Tibial nerve (tissue), 4 donors: ENCODE data around the gene RNU1-3. TPM values are rescaled to one million over a fixed set of nuclear protein-coding genes. Genes with fewer than 3 reads are reported as not detected.
"Not testable (repeated sequence)": the region's sequence is repeated elsewhere in the genome, so short reads cannot be mapped to it uniquely, and the experiment has no call there.

ENCODE experiments used
- DNase-seq, 2 donors: peaks; one replicate each; pipeline ENCODE4 v3.0.0-alpha.2; 2019; ENCODE audit warnings: low spot score in 2 of 2
- H3K27ac ChIP-seq, 4 donors: fragments of 200-600 bp; sonication (generic) in 3 of 4; one replicate each; pipeline ENCODE4 v1.5.1; 2017 to 2019; ENCODE audit warnings: mild to moderate bottlenecking in 1 of 4
- H3K27me3 ChIP-seq, 2 donors: fragments of 200-600 bp; sonication (generic) in 1 of 2; one replicate each; pipeline versions ENCODE4 v1.5.1 to v1.6.0; 2017 to 2019
- H3K36me3 ChIP-seq, 3 donors: fragments of 200-600 bp; sonication (generic); one replicate each; pipeline ENCODE4 v1.5.1; 2018 to 2019
- H3K4me1 ChIP-seq, 4 donors: fragments of 200-600 bp; sonication (generic) in 3 of 4; one replicate each; pipeline ENCODE4 v1.5.1; 2017 to 2019
- H3K4me3 ChIP-seq, 4 donors: fragments of 200-600 bp; sonication (generic) in 3 of 4; one replicate each; pipeline ENCODE4 v1.5.1; 2017 to 2019; ENCODE audit warnings: mild to moderate bottlenecking in 1 of 4, moderate library complexity in 1 of 4
- H3K9me3 ChIP-seq, 4 donors: fragments of 200-600 bp; sonication (generic) in 3 of 4; one replicate each; pipeline ENCODE4 v1.5.1; 2017 to 2019
- WGBS, 2 donors: methylation state at CpG; one replicate each; pipeline ENCODE4 v1.1.5; 2018; 5-methylcytosine and 5-hydroxymethylcytosine counted together
- total RNA-seq, 4 donors: library from RNA; depleted of rRNA; stranded (reverse); fragments of >200 nt; gene quantifications; one replicate each; pipeline ENCODE4 v1.1.0, GENCODE V29; 2016
- TF ChIP-seq, protein P1 (sequence below), 5 experiments: fragments of 200-600 bp in 3 of 5; fragments of 450-650 bp in 2 of 5; sonication (generic) in 3 of 5; IDR thresholded peaks; one replicate each; pipeline ENCODE4 v1.5.1; 2016 to 2019; ENCODE audit warnings: antibody characterized with exemption in 5 of 5, mild to moderate bottlenecking in 3 of 5, moderate library complexity in 2 of 5

Gene RNU1-3
- total RNA-seq, 4 donors from 2014 or later: under 0.01 TPM

DNA sequence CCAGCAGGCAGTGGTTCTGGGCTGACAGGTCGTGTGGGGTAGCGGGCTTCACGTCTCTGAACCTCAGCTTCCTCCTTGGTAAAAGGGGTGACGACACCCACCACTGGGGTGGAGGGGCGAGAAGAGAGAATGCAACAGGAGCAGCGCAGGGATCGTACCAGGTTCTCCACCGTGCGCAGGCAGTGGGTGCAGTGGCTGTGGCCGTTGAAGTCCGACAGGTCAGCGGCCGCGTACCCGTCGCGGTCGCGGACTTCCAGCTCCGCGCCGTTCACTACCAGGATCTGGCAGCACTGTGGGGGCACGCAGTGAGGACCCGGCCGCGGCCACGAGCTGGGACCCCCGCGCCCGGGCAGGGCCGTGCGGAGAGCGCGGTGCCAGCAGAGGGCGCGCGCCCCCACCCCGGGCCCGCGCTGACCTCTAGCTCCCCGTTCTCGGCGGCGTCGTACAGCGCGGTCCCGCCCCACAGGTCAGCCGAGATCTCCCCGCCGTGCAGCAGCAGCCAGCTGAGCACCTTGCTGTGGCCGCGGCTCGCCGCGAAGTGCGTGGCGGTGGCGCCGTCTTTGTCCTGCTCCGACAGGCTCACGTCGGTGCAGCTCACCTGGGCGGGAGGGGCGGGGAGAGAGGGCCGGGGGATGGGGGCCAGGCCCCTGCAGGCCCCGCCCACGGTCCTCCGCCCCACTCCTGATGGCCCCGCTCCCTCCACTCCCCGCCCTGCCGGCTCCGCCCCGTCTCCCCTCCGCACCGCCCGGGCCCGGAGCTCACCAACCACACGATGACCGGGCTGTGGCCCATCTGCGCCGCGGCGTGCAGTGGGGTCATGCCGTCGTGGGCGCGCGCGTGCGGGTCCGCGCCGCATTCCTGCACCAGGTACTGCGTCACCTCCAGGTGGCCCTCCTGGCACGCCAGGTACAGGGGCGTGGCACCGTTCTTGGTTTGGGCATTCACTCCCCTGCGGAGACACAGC lies 40.7 kb upstream of the RNU1-3 start:
- H3K27ac ChIP-seq, H3K4me1 ChIP-seq, DNase-seq, H3K36me3 ChIP-seq, H3K9me3 ChIP-seq: not testable (repeated sequence)
- 1 to 19% methylated on average over 29 to 32 of the region's 99 CpGs for WGBS, 2 donors
- Histone ChIP-seq H3K4me3 (peak overlapping the region in 1 of 4 donors; percentile 34), H3K27me3 (peaks cover 0 to 15% of the 10 kb centered on the region in 2 donors)
- TF ChIP-seq, protein P1, sequence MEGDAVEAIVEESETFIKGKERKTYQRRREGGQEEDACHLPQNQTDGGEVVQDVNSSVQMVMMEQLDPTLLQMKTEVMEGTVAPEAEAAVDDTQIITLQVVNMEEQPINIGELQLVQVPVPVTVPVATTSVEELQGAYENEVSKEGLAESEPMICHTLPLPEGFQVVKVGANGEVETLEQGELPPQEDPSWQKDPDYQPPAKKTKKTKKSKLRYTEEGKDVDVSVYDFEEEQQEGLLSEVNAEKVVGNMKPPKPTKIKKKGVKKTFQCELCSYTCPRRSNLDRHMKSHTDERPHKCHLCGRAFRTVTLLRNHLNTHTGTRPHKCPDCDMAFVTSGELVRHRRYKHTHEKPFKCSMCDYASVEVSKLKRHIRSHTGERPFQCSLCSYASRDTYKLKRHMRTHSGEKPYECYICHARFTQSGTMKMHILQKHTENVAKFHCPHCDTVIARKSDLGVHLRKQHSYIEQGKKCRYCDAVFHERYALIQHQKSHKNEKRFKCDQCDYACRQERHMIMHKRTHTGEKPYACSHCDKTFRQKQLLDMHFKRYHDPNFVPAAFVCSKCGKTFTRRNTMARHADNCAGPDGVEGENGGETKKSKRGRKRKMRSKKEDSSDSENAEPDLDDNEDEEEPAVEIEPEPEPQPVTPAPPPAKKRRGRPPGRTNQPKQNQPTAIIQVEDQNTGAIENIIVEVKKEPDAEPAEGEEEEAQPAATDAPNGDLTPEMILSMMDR (IDR thresholded peaks at IDR 0.05): peak in 2 of 5 experiments; percentile 11 to 29

DNA sequence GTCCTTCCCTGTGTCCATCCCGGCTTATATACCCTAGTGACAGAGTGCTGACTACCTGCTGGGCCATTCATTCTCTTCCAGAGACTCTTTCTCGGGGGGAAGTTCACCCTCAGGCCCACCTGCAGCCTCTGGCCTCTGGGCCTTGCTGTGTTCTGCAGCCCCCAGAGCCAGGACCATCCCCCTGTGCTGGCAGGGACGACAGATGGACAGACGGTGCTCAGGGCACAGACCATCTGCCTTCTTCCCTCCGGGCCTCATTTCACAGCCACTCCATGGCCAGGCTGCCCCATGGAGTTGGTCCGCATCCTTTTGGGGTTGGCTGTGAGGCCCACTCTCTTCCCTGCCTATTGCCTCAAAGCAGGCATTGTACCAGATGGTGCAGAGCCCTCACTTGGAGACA lies 39.6 kb upstream of the RNU1-3 start:
- not testable (repeated sequence) for H3K27ac ChIP-seq, DNase-seq, H3K4me3 ChIP-seq, H3K4me1 ChIP-seq, H3K36me3 ChIP-seq, H3K9me3 ChIP-seq
- peaks cover 0 to 15% of the 10 kb centered on the region in 2 donors for H3K27me3 ChIP-seq
- WGBS, 2 donors: 80 to 85% methylated on average over 5 to 6 of the region's 6 CpGs

DNA sequence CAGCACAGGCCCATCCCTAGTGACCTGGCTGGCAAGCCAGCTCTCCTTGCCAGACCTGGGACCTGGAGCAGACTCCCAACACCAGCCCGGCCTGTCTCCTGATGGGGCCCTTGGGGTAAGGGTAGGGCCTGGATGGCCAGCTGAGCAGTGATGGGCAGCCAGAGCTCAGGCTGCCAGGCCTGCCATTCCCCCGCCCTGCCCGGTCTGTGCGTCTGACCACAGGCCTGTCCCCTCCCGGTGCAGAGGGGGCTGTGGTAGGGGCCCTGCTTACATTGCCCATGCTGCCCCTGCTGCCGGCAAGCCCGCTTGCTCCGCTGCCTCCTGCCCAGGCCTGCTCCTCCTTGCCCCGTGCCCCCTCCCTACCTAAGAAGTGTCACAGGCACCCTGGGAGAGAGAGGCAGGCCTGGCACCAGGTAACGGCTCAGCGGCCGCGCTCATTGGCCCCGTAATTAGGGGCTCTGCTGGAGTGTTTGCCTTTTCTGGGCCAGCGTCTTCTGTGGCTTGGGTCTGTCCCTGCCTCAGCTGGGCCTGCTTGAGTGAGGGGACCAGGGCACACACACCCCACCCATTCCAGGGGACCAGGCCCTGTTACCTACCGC lies 37.9 kb upstream of the RNU1-3 start:
- not testable (repeated sequence) for H3K4me1 ChIP-seq, H3K9me3 ChIP-seq, H3K4me3 ChIP-seq, H3K36me3 ChIP-seq, H3K27ac ChIP-seq, DNase-seq
- H3K27me3 ChIP-seq: peaks cover 0 to 15% of the 10 kb centered on the region in 2 donors
- 89 to 100% methylated on average over 1 to 8 of the region's 16 CpGs for WGBS, 2 donors

DNA sequence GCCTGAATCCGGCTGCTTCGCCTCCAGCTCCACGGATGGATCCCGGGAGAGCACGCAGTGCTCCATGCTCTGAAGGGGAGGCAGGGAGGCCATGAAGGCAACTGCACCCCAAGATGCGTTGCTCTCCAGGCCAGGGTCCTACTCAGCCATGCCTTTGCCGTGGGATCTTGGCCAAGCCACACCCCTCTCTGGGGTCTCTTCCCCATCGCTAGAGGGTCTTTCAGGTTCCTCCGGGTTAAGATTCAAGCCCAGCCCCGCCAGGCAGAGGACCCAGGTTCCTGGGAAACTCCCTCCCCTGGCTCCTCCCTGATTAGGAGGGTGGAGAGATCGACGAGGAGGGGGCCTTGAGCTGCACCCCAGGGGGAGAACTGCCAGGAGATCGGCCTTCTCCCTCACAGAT lies 37.3 kb upstream of the RNU1-3 start:
- not testable (repeated sequence) for H3K4me3 ChIP-seq, H3K36me3 ChIP-seq, H3K4me1 ChIP-seq, H3K9me3 ChIP-seq, H3K27ac ChIP-seq, DNase-seq
- WGBS, 2 donors: 70 to 83% methylated on average over 2 to 6 of the region's 13 CpGs
- peaks cover 0 to 12% of the 10 kb centered on the region in 2 donors for H3K27me3 ChIP-seq

DNA sequence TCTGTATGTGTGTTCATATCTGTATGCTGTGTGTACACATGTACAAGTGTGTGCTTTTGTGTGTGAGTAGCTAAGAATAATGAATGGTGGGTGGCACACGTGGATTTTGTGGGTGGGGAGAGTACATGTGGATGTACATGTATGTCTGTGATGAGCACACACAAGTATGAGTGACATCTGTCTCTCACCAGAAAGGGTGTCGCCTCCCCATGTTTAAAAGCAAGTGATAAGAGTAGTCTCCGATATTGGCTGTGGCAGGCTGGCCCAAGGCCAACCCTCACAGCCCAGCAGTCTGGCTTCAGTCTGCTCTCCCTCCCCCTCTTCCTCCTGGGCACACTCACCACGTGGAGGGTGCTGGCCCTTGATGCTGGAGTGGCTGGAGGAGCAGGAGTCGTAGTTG lies 36.9 kb upstream of the RNU1-3 start:
- H3K36me3 ChIP-seq, DNase-seq, H3K4me3 ChIP-seq, H3K4me1 ChIP-seq, H3K9me3 ChIP-seq, H3K27ac ChIP-seq: not testable (repeated sequence)
- H3K27me3 ChIP-seq: peaks cover 0 to 12% of the 10 kb centered on the region in 2 donors
- 29 to 78% methylated on average over 1 to 2 of the region's 5 CpGs for WGBS, 2 donors

DNA sequence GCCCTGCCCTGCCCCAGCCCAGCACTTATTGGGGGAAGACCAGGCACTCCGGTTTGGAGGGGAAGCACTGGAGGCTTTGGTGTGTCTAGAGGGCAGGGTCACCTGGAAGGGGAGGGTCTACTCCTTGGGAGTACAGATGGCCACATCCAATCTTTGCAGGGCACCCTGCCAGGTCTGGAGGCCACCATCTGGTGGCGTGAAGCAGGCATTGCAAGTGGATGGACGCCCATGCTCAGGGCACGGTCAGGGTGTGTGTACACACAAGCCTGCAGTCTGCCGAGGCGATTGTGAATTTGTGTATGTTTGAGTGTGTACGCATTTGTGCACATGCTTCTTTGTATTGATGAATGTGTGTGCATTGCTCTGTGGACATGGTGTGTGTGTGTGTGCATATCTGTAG lies 36.4 kb upstream of the RNU1-3 start:
- not testable (repeated sequence) for H3K27ac ChIP-seq, H3K4me3 ChIP-seq, DNase-seq, H3K4me1 ChIP-seq, H3K36me3 ChIP-seq, H3K9me3 ChIP-seq
- WGBS, 2 donors: 14 to 20% methylated on average over 1 of the region's 7 CpGs
- TF ChIP-seq, protein P1 (IDR thresholded peaks at IDR 0.05): peak in 1 of 5 experiments; percentile 10
- H3K27me3 ChIP-seq: peaks cover 0 to 11% of the 10 kb centered on the region in 2 donors

DNA sequence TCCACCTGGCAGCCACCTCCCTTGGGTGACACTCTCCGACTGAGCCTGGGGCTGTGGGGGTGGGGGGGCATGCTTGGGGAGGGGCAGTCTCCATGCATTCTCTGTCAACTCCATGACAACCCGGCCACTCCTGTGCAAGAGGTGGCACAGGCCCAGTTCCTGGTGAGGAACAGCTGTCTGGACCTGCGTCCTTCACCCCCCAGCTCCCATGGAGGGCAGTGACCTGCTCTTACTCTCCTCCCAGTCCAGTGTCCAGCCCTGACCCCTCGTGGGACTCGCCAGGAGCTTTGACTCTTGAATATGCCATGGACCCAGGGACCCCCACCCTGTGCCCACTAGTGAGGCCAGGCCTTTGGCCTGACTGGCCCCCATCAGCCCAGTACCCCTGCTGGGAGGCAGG lies 35.5 kb upstream of the RNU1-3 start:
- H3K4me3 ChIP-seq, H3K27me3 ChIP-seq, H3K9me3 ChIP-seq, H3K27ac ChIP-seq, DNase-seq, H3K4me1 ChIP-seq, H3K36me3 ChIP-seq: not testable (repeated sequence)
- WGBS, 2 donors: no CpG with 5 or more reads among the region's 5 CpGs

DNA sequence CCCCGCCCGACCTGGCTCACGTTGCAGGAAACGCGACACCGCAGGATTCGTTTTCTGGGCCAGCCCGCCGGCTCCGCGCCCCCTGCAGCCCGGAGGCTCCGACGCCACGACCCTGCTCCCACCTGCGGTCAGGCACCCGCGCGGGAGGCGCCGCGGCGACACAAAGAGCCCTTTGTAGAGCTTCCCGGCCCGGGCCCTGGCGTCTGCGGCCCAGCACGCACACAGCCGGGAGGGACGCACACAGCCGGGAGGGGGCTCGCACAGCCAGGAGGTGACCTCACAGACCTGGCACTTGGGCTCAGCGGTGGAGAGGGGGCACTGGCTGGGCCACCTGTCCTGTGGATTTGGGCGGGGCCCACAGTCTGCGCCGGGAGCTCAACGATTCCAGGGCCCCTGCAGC lies 34.4 kb upstream of the RNU1-3 start:
- not testable (repeated sequence) for H3K27me3 ChIP-seq, DNase-seq, H3K36me3 ChIP-seq, H3K4me1 ChIP-seq, H3K27ac ChIP-seq, H3K4me3 ChIP-seq, H3K9me3 ChIP-seq
- no CpG with 5 or more reads among the region's 37 CpGs for WGBS, 2 donors

DNA sequence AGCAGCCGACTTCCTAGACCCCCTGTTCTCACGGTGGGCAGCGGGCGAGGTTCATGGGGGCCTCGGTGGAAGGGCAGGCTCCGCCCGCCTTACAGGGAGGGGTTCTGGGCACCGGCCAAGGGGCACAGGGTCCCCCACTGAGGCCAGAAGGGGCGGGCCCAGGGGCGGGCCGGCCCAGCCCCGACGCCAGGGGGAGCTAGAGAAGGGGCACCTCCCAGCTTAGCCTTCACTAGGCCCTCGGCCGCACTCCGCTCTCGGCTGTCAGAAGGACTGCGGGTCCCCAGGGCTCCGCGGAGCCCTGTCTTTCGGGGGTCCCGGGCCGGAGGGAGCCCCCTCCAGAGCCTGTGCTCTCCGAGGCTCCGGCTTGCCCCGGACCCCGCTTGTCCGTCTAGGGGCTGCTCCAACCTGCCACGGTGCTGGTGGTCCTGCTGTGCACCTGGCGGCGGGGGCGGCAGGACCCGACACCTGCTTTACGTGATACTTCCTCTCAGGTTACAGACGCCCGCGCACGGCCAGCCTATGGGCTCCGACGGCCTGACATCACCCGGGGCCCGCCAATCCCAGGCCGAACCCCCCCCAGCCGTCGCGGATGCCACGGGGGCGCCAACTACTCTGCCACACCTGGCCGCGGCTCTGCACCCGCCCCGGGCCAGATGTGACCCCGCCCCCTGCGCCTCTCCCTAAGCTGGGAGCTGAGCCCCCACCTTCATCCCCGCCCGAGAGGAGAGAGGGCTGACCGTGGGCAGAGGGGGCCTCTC lies 33.6 kb upstream of the RNU1-3 start:
- H3K27ac ChIP-seq, H3K9me3 ChIP-seq, H3K4me3 ChIP-seq, H3K27me3 ChIP-seq, DNase-seq, H3K36me3 ChIP-seq, H3K4me1 ChIP-seq: not testable (repeated sequence)
- WGBS, 2 donors: no CpG with 5 or more reads among the region's 57 CpGs

DNA sequence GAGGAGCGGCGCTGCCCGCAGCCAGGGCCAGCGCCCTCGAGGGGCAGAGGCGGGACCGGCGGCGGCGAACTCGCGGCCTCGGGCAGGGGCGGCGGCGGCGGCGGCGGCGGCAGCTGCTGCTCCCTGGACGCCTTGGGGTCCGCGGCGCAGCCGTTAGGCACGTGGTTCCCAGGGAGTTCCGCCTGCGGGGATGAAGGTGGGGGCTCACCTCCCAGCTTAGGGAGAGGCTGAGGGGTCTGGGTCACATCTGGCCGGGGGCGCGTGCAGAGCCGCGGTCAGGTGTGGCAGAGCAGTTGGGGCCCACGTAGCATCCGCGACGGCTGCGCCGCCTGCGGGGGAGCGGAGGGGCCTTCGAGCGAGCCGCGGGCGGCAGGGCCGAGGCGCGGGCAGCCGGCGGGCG lies 32.7 kb upstream of the RNU1-3 start:
- not testable (repeated sequence) for H3K4me3 ChIP-seq, H3K4me1 ChIP-seq, H3K9me3 ChIP-seq

DNA sequence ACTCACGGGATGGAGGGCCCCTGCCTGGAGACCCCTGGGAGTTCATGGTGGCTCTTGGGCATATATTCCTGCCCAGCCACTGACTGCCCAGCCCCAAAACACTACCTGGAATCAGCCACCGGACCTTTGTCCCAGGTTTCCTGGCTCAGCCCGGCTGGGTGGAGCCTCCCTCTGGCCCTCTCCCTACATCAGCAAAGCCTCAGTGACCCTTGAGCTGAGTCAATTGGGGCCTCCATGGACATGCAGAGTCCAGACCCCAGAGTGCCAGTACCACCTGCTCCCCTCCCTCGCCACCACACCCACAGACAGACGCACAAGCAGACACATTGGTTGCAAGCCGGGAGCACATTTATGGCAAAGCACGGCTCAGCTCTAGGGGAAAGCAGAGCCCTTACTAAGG lies 30.4 kb upstream of the RNU1-3 start:
- H3K4me1 ChIP-seq, DNase-seq, H3K4me3 ChIP-seq, H3K27ac ChIP-seq, H3K9me3 ChIP-seq, H3K27me3 ChIP-seq, H3K36me3 ChIP-seq: not testable (repeated sequence)
- 80 to 82% methylated on average over 1 to 4 of the region's 7 CpGs for WGBS, 2 donors

More for the DNA sequence above, 32.7 kb upstream of the RNU1-3 start:
- not testable (repeated sequence) for H3K27ac ChIP-seq, DNase-seq, H3K27me3 ChIP-seq, H3K36me3 ChIP-seq
- 2 to 31% methylated on average over 27 to 37 of the region's 52 CpGs for WGBS, 2 donors
